Natural killer cell (primary cell): ENCODE results near the gene MALRD1. TPM values are rescaled to one million over a fixed set of nuclear protein-coding genes. Genes with fewer than 3 reads are reported as not detected.

Experiments used
- ATAC-seq, 3 donors: fragments of 150-1000 bp in 2 of 3; fragments of 200-7000 bp in 1 of 3; cut with Tn5 transposase; 1 replicate in 1 of 3; 2 replicates in 2 of 3; pipeline ENCODE4 v1.10.0; 2021; ENCODE audit warnings: mild to moderate bottlenecking in 2 of 3, moderate library complexity in 2 of 3
- DNase-seq, 2 donors: peaks; one replicate each; pipeline versions ENCODE4 v3.0.0 to v3.0.0-alpha.2; 2013 to 2021; ENCODE audit warnings: mixed read lengths in 1 of 2
- H3K27ac ChIP-seq: one replicate; pipeline ENCODE4 v1.5.1; 2013; ENCODE audit warnings: mild to moderate bottlenecking, low read length
- H3K27me3 ChIP-seq: one replicate; pipeline ENCODE4 v1.6.1; 2013; ENCODE audit warnings: low read length; ENCODE audit not compliant: control insufficient read depth, insufficient read depth
- H3K36me3 ChIP-seq: one replicate; pipeline ENCODE4 v1.6.1; 2013; ENCODE audit warnings: low read length; ENCODE audit not compliant: control insufficient read depth, insufficient read depth
- H3K4me1 ChIP-seq: one replicate; pipeline ENCODE4 v1.6.1; 2013; ENCODE audit warnings: low read length; ENCODE audit not compliant: control insufficient read depth, insufficient read depth
- H3K4me3 ChIP-seq: one replicate; pipeline ENCODE4 v1.5.1; 2013; ENCODE audit warnings: low read length
- H3K9me3 ChIP-seq: one replicate; pipeline ENCODE4 v1.6.1; 2013; ENCODE audit warnings: low read length; ENCODE audit not compliant: control insufficient read depth, insufficient read depth
- H3K27ac Mint-ChIP-seq, 2 donors: one replicate each; pipeline ENCODE4 v1.8.0; 2022; ENCODE audit warnings: mild to moderate bottlenecking in 2 of 2, mixed read lengths in 2 of 2, moderate library complexity in 1 of 2
- H3K27me3 Mint-ChIP-seq, 2 donors: one replicate each; pipeline ENCODE4 v1.8.0; 2022; ENCODE audit warnings: low read depth in 2 of 2, mixed read lengths in 2 of 2
- H3K36me3 Mint-ChIP-seq: one replicate; pipeline ENCODE4 v1.8.0; 2022; ENCODE audit warnings: mixed read lengths
- H3K4me1 Mint-ChIP-seq, 2 donors: one replicate each; pipeline ENCODE4 v1.8.0; 2022; ENCODE audit warnings: mixed read lengths in 2 of 2
- H3K4me3 Mint-ChIP-seq: one replicate; pipeline ENCODE4 v1.8.0; 2022; ENCODE audit warnings: mild to moderate bottlenecking, moderate library complexity, mixed read lengths
- H3K9me3 Mint-ChIP-seq, 2 donors: one replicate each; pipeline ENCODE4 v1.8.0; 2022; ENCODE audit warnings: mixed read lengths in 2 of 2
- WGBS: methylation state at CpG from one replicate; pipeline ENCODE4 v1.1.7; 2013; ENCODE audit warnings: missing lambda C conversion rate; ENCODE audit not compliant: insufficient coverage; 5-methylcytosine and 5-hydroxymethylcytosine counted together
- intact Hi-C: fragments of 100-400 bp; cut with micrococcal nuclease; formaldehyde crosslinking; loops from one replicate; pipeline ENCODE4 v1.14.2; 2022
- total RNA-seq, 4 donors: library from RNA; stranded (reverse); fragments of 120-200 nt in 1 of 4; gene quantifications; one replicate each; pipeline versions ENCODE4 v1.2.3 to v1.2.4, GENCODE V29; 2013 to 2022
- TF ChIP-seq, protein P1 (sequence below): fragments of 200-600 bp; IDR thresholded peaks from one replicate; pipeline ENCODE4 v1.8.0; 2022; ENCODE audit warnings: antibody characterized with exemption

MALRD1 gene
- total RNA-seq, 3 donors from 2014 or later (not counting 1 experiment from before 2014, with no cell fraction given), result not detected

DNA sequence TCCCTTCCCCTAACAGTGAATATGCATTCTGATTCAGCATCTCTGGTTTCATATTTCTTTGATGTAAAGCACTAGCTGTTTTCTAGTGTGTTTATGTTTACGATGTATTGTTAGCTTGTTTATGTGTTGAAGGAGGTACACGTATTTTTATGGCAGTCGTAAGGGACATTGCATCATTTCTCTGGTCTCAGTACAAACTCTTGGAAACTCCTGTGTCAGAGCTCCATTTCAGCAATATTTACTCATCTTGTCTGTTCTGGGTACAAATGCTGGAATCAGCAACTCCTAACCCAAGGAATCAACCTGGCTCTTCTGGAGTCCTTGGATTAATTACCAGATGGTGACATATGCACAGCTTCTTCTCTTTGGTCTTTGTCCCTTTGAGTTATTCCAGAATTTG lies 497.6 kb downstream of the MALRD1 start:
- Mint-ChIP-seq H3K36me3 (no peaks in the 10 kb centered on the region), H3K4me3 (no peak overlapping the region), H3K27me3 (no peaks in the 10 kb centered on the region), H3K9me3 (peaks cover 0 to 4% of the 10 kb centered on the region in 2 donors), H3K4me1 (no peaks in the 10 kb centered on the region), H3K27ac (no peak overlapping the region)
- no peaks in the 10 kb centered on the region for H3K4me1 ChIP-seq
- DNase-seq (no peak), ATAC-seq (no peak)
- H3K27me3 ChIP-seq, result no peaks in the 10 kb centered on the region
- H3K4me3 ChIP-seq, result no peak overlapping the region
- intact Hi-C loops, result no loop called here
- TF ChIP-seq, protein P1, sequence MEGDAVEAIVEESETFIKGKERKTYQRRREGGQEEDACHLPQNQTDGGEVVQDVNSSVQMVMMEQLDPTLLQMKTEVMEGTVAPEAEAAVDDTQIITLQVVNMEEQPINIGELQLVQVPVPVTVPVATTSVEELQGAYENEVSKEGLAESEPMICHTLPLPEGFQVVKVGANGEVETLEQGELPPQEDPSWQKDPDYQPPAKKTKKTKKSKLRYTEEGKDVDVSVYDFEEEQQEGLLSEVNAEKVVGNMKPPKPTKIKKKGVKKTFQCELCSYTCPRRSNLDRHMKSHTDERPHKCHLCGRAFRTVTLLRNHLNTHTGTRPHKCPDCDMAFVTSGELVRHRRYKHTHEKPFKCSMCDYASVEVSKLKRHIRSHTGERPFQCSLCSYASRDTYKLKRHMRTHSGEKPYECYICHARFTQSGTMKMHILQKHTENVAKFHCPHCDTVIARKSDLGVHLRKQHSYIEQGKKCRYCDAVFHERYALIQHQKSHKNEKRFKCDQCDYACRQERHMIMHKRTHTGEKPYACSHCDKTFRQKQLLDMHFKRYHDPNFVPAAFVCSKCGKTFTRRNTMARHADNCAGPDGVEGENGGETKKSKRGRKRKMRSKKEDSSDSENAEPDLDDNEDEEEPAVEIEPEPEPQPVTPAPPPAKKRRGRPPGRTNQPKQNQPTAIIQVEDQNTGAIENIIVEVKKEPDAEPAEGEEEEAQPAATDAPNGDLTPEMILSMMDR, result no peak
- no peak overlapping the region for H3K27ac ChIP-seq
- H3K36me3 ChIP-seq, result no peaks in the 10 kb centered on the region
- WGBS, result 100% methylated on average over 3 of the region's 3 CpGs
- H3K9me3 ChIP-seq, result no peaks in the 10 kb centered on the region

DNA sequence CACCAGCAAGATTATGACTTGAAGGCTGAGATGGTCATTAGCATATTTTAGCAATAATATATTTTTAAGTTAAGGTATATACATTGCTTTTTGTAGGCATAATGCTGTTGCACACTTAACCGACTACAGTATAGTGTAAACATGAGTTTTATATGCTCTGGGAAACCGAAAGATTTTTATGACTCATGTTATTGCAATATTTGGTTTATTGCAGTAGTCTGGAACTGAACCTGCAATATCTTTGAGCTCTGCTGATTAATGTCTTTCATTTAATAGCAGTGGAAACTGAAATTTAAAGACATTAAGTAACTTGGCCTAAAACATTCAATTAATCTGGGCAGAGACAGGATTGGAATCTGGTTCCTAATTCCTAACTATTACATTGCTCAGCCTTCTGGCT lies 500.9 kb downstream of the MALRD1 start:
- no peak for ATAC-seq
- 81% methylated on average over 2 of the region's 2 CpGs for WGBS

DNA sequence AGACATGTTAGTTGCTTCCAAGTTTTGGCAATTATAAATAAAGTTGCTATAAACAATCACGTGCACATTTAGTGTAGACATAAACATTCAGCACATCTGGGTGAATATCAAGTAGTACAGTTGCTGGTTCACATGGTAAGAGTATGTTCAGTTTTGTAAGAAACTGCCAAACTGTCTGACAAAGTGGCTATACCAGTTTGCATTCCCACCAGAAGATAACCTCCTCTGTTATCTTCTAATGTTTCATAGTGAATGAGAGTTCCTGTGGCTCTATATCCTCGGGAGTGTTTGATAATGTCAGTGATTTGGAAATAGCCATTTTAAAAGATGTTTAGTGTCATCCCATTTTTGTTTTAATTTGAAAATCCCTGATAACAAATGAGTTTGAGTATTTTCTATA lies 508.1 kb downstream of the MALRD1 start:
- 100% methylated on average over 1 of the region's 2 CpGs for WGBS
- intact Hi-C loops, result no loop called here
- Mint-ChIP-seq H3K4me3 (no peak overlapping the region), H3K27me3 (no peaks in the 10 kb centered on the region), H3K36me3 (no peaks in the 10 kb centered on the region), H3K9me3 (peaks cover 0 to 7% of the 10 kb centered on the region in 2 donors), H3K4me1 (no peaks in the 10 kb centered on the region), H3K27ac (no peak overlapping the region)
- ATAC-seq (no peak), DNase-seq (no peak)
- Histone ChIP-seq H3K36me3 (no peaks in the 10 kb centered on the region), H3K9me3 (no peaks in the 10 kb centered on the region), H3K4me3 (no peak overlapping the region), H3K27ac (no peak overlapping the region), H3K4me1 (no peaks in the 10 kb centered on the region), H3K27me3 (no peaks in the 10 kb centered on the region)
- TF ChIP-seq, protein P1, result no peak

More for the DNA sequence above, 500.9 kb downstream of the MALRD1 start:
- Histone ChIP-seq H3K4me3 (no peak overlapping the region), H3K4me1 (no peaks in the 10 kb centered on the region), H3K9me3 (no peaks in the 10 kb centered on the region), H3K27ac (no peak overlapping the region), H3K27me3 (no peaks in the 10 kb centered on the region), H3K36me3 (no peaks in the 10 kb centered on the region)
- H3K27ac Mint-ChIP-seq, result no peak overlapping the region
- peaks cover 0 to 6% of the 10 kb centered on the region in 2 donors for H3K9me3 Mint-ChIP-seq
- H3K36me3 Mint-ChIP-seq, result no peaks in the 10 kb centered on the region
- intact Hi-C loops, result no loop called here
- DNase-seq, result no peak
- TF ChIP-seq, protein P1, result no peak
- no peak overlapping the region for H3K4me3 Mint-ChIP-seq
- H3K4me1 Mint-ChIP-seq, result no peaks in the 10 kb centered on the region
- no peaks in the 10 kb centered on the region for H3K27me3 Mint-ChIP-seq

DNA sequence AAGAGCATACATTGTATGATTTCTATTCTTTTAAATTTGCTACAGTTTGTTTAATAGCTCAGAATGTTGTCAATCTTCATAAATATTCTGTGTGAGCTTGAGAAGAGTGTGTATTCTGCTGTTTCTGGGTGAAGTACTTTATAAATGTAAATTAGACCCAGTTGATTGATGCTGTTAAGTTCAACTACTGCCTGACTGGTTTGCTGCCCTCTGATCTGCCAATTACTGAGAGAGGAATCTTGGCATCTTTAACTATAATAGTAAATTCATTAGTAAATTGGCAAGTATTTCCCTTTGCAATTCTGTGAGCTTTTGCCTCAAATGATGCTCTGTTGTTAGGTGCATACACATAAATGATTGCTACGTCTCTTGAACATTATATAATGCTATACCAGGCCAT lies 512.6 kb downstream of the MALRD1 start:
- H3K36me3 ChIP-seq, result no peaks in the 10 kb centered on the region
- ATAC-seq, result no peak

More for the DNA sequence above, 512.6 kb downstream of the MALRD1 start:
- Mint-ChIP-seq H3K27ac (no peak overlapping the region), H3K27me3 (no peaks in the 10 kb centered on the region), H3K9me3 (peaks cover 0 to 2% of the 10 kb centered on the region in 2 donors), H3K4me3 (no peak overlapping the region), H3K36me3 (no peaks in the 10 kb centered on the region), H3K4me1 (no peaks in the 10 kb centered on the region)
- no CpG with 5 or more reads among the region's 1 CpG for WGBS
- Histone ChIP-seq H3K9me3 (no peaks in the 10 kb centered on the region), H3K27ac (no peak overlapping the region), H3K27me3 (no peaks in the 10 kb centered on the region), H3K4me3 (no peak overlapping the region), H3K4me1 (no peaks in the 10 kb centered on the region)
- DNase-seq, result no peak
- TF ChIP-seq, protein P1, result no peak
- intact Hi-C loops, result no loop called here
